SK-N-SH (cell line): ENCODE measurements around the gene OTUB1. TPM values are rescaled to one million over a fixed set of nuclear protein-coding genes. Genes with fewer than 3 reads are reported as not detected.

Source experiments
- CTCF ChIA-PET: fragments of 300-600, 350-600 bp; formaldehyde crosslinking; extraction: SDS; loops from one replicate; lab custom pipeline; 2021; lab: Yijun Ruan, JAX
- POLR2A ChIA-PET: fragments of 350-600 bp; sonication (Branson Sonifier 250); formaldehyde crosslinking; extraction: SDS; loops from one replicate; lab custom pipeline; 2020; ENCODE audit warnings: antibody characterized with exemption, inconsistent platforms; lab: Yijun Ruan, JAX
- DNase-seq: peaks from one replicate; pipeline ENCODE4 v3.0.0; 2012
- H2AFZ ChIP-seq: fragments of 200-600 bp; sonication (generic); 2 replicates; pipeline ENCODE4 v1.8.1; 2016; ENCODE audit warnings: antibody characterized with exemption, mild to moderate bottlenecking, low read depth
- H3F3A ChIP-seq: fragments of 200-600 bp; sonication (generic); replicated peaks from 2 replicates; pipeline ENCODE3; 2016; ENCODE audit warnings: antibody characterized with exemption, mild to moderate bottlenecking; ENCODE audit not compliant: insufficient read depth
- H3K27ac ChIP-seq, 2 experiments: fragments of 200-500 bp in 1 of 2; fragments of 200-600 bp in 1 of 2; sonication (Bioruptor generic) in 1 of 2; sonication (generic), shearing (Covaris generic) in 1 of 2; 2 replicates each; pipeline versions ENCODE4 v1.5.1 to v1.6.1; 2014 to 2016; ENCODE audit warnings: low read depth in 2 of 2, inconsistent platforms in 1 of 2, low read length in 1 of 2, mild to moderate bottlenecking in 1 of 2, mixed read lengths in 1 of 2
- H3K27me3 ChIP-seq: fragments of 200-600 bp; sonication (generic), shearing (Covaris generic); 2 replicates; pipeline ENCODE4 v1.6.1; 2016; ENCODE audit warnings: mixed run types; ENCODE audit not compliant: insufficient read depth
- H3K36me3 ChIP-seq, 2 experiments: fragments of 200-500 bp in 1 of 2; fragments of 200-600 bp in 1 of 2; sonication (Bioruptor generic) in 1 of 2; sonication (generic) in 1 of 2; replicated peaks in 1 of 2; 2 replicates each; pipeline versions ENCODE3 to v1.5.1; 2014 to 2016; ENCODE audit warnings: low read length in 1 of 2, mild to moderate bottlenecking in 1 of 2; ENCODE audit not compliant: insufficient read depth in 2 of 2, control insufficient read depth in 1 of 2
- H3K4me1 ChIP-seq, 2 experiments: fragments of 200-500 bp in 1 of 2; fragments of 200-600 bp in 1 of 2; sonication (Bioruptor generic) in 1 of 2; sonication (generic), shearing (Covaris generic) in 1 of 2; 2 replicates each; pipeline versions ENCODE4 v1.5.1 to v1.6.1; 2014 to 2016; ENCODE audit warnings: low read depth in 1 of 2, low read length in 1 of 2, mixed run types in 1 of 2; ENCODE audit not compliant: insufficient read depth in 2 of 2, control insufficient read depth in 1 of 2
- H3K4me2 ChIP-seq: fragments of 200-600 bp; sonication (generic), shearing (Covaris generic); 2 replicates; pipeline ENCODE4 v1.6.1; 2017; ENCODE audit warnings: mixed run types
- H3K4me3 ChIP-seq, 2 experiments: fragments of 200-500 bp in 1 of 2; fragments of 200-600 bp in 1 of 2; sonication (Bioruptor generic) in 1 of 2; sonication (generic), shearing (Covaris generic) in 1 of 2; 2 replicates each; pipeline versions ENCODE4 v1.5.1 to v1.8.1; 2014 to 2016; ENCODE audit warnings: low read depth in 2 of 2, inconsistent platforms in 1 of 2, low read length in 1 of 2, mild to moderate bottlenecking in 1 of 2, mixed read lengths in 1 of 2, moderate library complexity in 1 of 2
- H3K79me2 ChIP-seq: fragments of 200-600 bp; sonication (generic); 2 replicates; pipeline ENCODE4 v1.8.1; 2017; ENCODE audit warnings: mild to moderate bottlenecking; ENCODE audit not compliant: insufficient read depth
- H3K9ac ChIP-seq: fragments of 200-600 bp; sonication (generic); 2 replicates; pipeline ENCODE4 v1.6.1; 2017; ENCODE audit warnings: mixed run types
- H3K9me2 ChIP-seq: fragments of 200-600 bp; sonication (generic); 2 replicates; pipeline ENCODE4 v1.6.1; 2017; ENCODE audit warnings: mixed run types
- H3K9me3 ChIP-seq: fragments of 200-600 bp; sonication (generic); 2 replicates; pipeline ENCODE4 v1.6.1; 2017; ENCODE audit warnings: mixed run types, mild to moderate bottlenecking, moderate library complexity
- H4K20me1 ChIP-seq: fragments of 200-600 bp; sonication (generic); 2 replicates; pipeline ENCODE4 v1.6.1; 2017; ENCODE audit warnings: mild to moderate bottlenecking, mixed run types; ENCODE audit not compliant: insufficient read depth
- ELF1 ChIP-seq: IDR thresholded peaks from 2 replicates; pipeline ENCODE4 v1.4.0; 2012
- EP300 ChIP-seq, 2 experiments: IDR thresholded peaks; 2 replicates each; pipeline versions ENCODE4 v1.4.0 to v1.6.1; 2012; ENCODE audit warnings: borderline replicate concordance in 1 of 2, low read depth in 1 of 2, low read length in 1 of 2
- FOSL2 ChIP-seq: IDR thresholded peaks from 2 replicates; pipeline ENCODE4 v1.4.0; 2012; ENCODE audit warnings: low read depth, mild to moderate bottlenecking, moderate library complexity, borderline replicate concordance
- FOXJ3 ChIP-seq: sonication (generic); formaldehyde crosslinking; IDR thresholded peaks from 2 replicates; pipeline ENCODE4 v1.5.1; 2020; ENCODE audit warnings: mild to moderate bottlenecking, missing genetic modification reagents
- GABPA ChIP-seq: IDR thresholded peaks from 2 replicates; pipeline ENCODE4 v1.4.0; 2012; ENCODE audit warnings: low read depth, mild to moderate bottlenecking
- GATA2 ChIP-seq: sonication (generic); formaldehyde crosslinking; IDR thresholded peaks from 2 replicates; pipeline ENCODE4 v1.5.0; 2020; ENCODE audit warnings: mild to moderate bottlenecking, missing genetic modification reagents
- JUND ChIP-seq: IDR thresholded peaks from 2 replicates; pipeline ENCODE4 v1.4.0; 2012
- MAX ChIP-seq: IDR thresholded peaks from 2 replicates; pipeline ENCODE4 v1.4.0; 2012; ENCODE audit warnings: low read depth
- MEF2A ChIP-seq: IDR thresholded peaks from 2 replicates; pipeline ENCODE4 v1.4.0; 2012; ENCODE audit warnings: low read depth, borderline replicate concordance
- NFIC ChIP-seq: IDR thresholded peaks from 2 replicates; pipeline ENCODE4 v1.4.0; 2012; ENCODE audit warnings: borderline replicate concordance
- PBX3 ChIP-seq: IDR thresholded peaks from 2 replicates; pipeline ENCODE4; 2012
- RAD21 ChIP-seq: IDR thresholded peaks from 2 replicates; pipeline ENCODE4 v1.6.1; 2012; ENCODE audit warnings: mild to moderate bottlenecking, low read length
- RCOR1 ChIP-seq: fragments of 150-350 bp; IDR thresholded peaks from 2 replicates; pipeline ENCODE4 v1.6.1; 2017; ENCODE audit warnings: antibody characterized with exemption, low read length
- RFX5 ChIP-seq: IDR thresholded peaks from 2 replicates; pipeline ENCODE4 v1.6.1; 2012; ENCODE audit warnings: mild to moderate bottlenecking, improper control_type of control experiment, low read length
- SIN3A ChIP-seq: IDR thresholded peaks from 2 replicates; pipeline ENCODE4 v1.6.1; 2012; ENCODE audit warnings: low read depth, mild to moderate bottlenecking, low read length, moderate library complexity, borderline replicate concordance
- SMC3 ChIP-seq: IDR thresholded peaks from 2 replicates; pipeline ENCODE4 v1.6.1; 2012; ENCODE audit warnings: low read depth, low read length, improper control_type of control experiment
- TAF1 ChIP-seq: IDR thresholded peaks from 2 replicates; pipeline ENCODE4 v1.6.1; 2012; ENCODE audit warnings: low read depth, mild to moderate bottlenecking, low read length, moderate library complexity, borderline replicate concordance
- TCF12 ChIP-seq: IDR thresholded peaks from 2 replicates; pipeline ENCODE4 v1.4.0; 2012
- TEAD4 ChIP-seq: IDR thresholded peaks from 2 replicates; pipeline ENCODE4 v1.4.0; 2012; ENCODE audit warnings: mild to moderate bottlenecking, borderline replicate concordance; ENCODE audit not compliant: insufficient read depth
- YY1 ChIP-seq: IDR thresholded peaks from 2 replicates; pipeline ENCODE4 v1.4.0; 2012; ENCODE audit warnings: low read depth, mild to moderate bottlenecking
- ZBTB33 ChIP-seq: IDR thresholded peaks from 2 replicates; pipeline ENCODE4 v1.4.0; 2012; ENCODE audit warnings: low read depth, borderline replicate concordance
- WGBS: methylation state at CpG from one replicate; pipeline ENCODE4 v1.1.6; 2017; ENCODE audit warnings: low lambda C conversion rate; 5-methylcytosine and 5-hydroxymethylcytosine counted together
- polyA plus RNA-seq, 3 experiments: library from polyadenylated mRNA; depleted of rRNA; stranded (reverse); fragments of >200 nt; gene quantifications; 2 replicates each; pipeline ENCODE4 v1.2.3, GENCODE V29; 2012

Gene OTUB1
- polyA plus RNA-seq, 1 of the 3 experiments (the other 2 are of a cell fraction), result 183 TPM

GRCh38 chr11:64014356-64014755 is 28.1 kb downstream of the OTUB1 start:
- WGBS, result 98% methylated on average over 8 of the region's 11 CpGs
- peaks cover 5% of the 10 kb centered on the region; the same call in 1 of the 2 replicates for H4K20me1 ChIP-seq
- no peak overlapping the region for H2AFZ ChIP-seq
- POLR2A ChIA-PET, result no interaction called here
- H3K27me3 ChIP-seq, result no peaks in the 10 kb centered on the region
- no peak overlapping the region for H3K4me3 ChIP-seq
- no peak for TF ChIP-seq SIN3A
- TF ChIP-seq FOSL2, result no peak
- TF ChIP-seq PBX3, result no peak
- TF ChIP-seq GABPA, result no peak
- TF ChIP-seq RAD21, result no peak
- TF ChIP-seq MEF2A, result no peak
- no peak for TF ChIP-seq SMC3
- no peak for TF ChIP-seq RCOR1
- no peak for TF ChIP-seq ELF1
- TF ChIP-seq TEAD4, result no peak
- TF ChIP-seq RFX5, result no peak
- no peak for TF ChIP-seq JUND
- TF ChIP-seq GATA2 (CRISPR knock-in tag), result no peak
- no peak for TF ChIP-seq TAF1
- no peak for TF ChIP-seq YY1
- TF ChIP-seq ZBTB33, result no peak
- no peak for TF ChIP-seq FOXJ3 (CRISPR knock-in tag)
- TF ChIP-seq MAX, result no peak
- peaks cover 0 to 27% of the 10 kb centered on the region in 2 experiments; a peak in 1 of 4 replicates for H3K4me1 ChIP-seq
- H3K9me3 ChIP-seq, result no peaks in the 10 kb centered on the region
- H3K27ac ChIP-seq, result no peak overlapping the region
- no peak for DNase-seq
- H3K36me3 ChIP-seq, result no peaks in the 10 kb centered on the region
- H3K79me2 ChIP-seq, result no peaks in the 10 kb centered on the region
- H3K9ac ChIP-seq, result no peak overlapping the region
- no peaks in the 10 kb centered on the region for H3F3A ChIP-seq
- no peak overlapping the region for H3K4me2 ChIP-seq
- H3K9me2 ChIP-seq, result no peaks in the 10 kb centered on the region
- CTCF ChIA-PET, result interaction anchor here (1.2 kb wide), 1 partner anchor 135 kb away, joined by 3 read pairs; no protein-coding TSS in a partner anchor

- no peak for DNase-seq
- H3K79me2 ChIP-seq, result no peaks in the 10 kb centered on the region
- TF ChIP-seq GABPA (no peak), NFIC (no peak), TCF12 (no peak), EP300 (IDR thresholded peaks at IDR 0.05; ENCODE audit: borderline replicate concordance in 1 of 2, low read depth in 1 of 2, low read length in 1 of 2) (no peak), TEAD4 (no peak)
- TF ChIP-seq, all 33 proteins: peak for 0
- Histone ChIP-seq H4K20me1 (peaks cover 5% of the 10 kb centered on the region; the same call in 1 of the 2 replicates), H3K4me2 (no peak overlapping the region), H3K9me3 (no peaks in the 10 kb centered on the region), H3K4me3 (no peak overlapping the region), H3K4me1 (peaks cover 0 to 32% of the 10 kb centered on the region in 2 experiments; a peak in 1 of 4 replicates), H3K9ac (no peak overlapping the region), H3K27me3 (no peaks in the 10 kb centered on the region), H3K27ac (no peak overlapping the region), H2AFZ (no peak overlapping the region), H3F3A (no peaks in the 10 kb centered on the region), H3K36me3 (no peaks in the 10 kb centered on the region), H3K9me2 (no peaks in the 10 kb centered on the region)
- ChIA-PET CTCF (interaction anchor here (1.2 to 1.4 kb wide), 3 partner anchors 41 to 138 kb away, joined by 3 to 4 read pairs (median 4); partner anchors contain the start of gene COX8A), POLR2A (interaction anchor here (0.9 kb wide), 1 partner anchor 36 kb away, joined by 6 read pairs; no protein-coding TSS in a partner anchor)
- WGBS, result 88% methylated on average over 17 of the region's 20 CpGs
These were observed 29.3 kb downstream of the OTUB1 start for GRCh38 chr11:64015510-64015909.
